Vagina (tissue), 2 donors: Measurements from ENCODE around the gene NUCKS1. TPM values are rescaled to one million over a fixed set of nuclear protein-coding genes. Genes with fewer than 3 reads are reported as not detected.

Source experiments
- DNase-seq, 2 donors: peaks; one replicate each; pipeline ENCODE4 v3.0.0-alpha.2; 2017; ENCODE audit errors: extremely low spot score in 2 of 2
- H3K27ac ChIP-seq: fragments of 200-600 bp; sonication (generic); one replicate; pipeline ENCODE4 v1.5.1; 2019
- H3K27me3 ChIP-seq: fragments of 200-600 bp; sonication (generic); one replicate; pipeline ENCODE4 v1.5.1; 2019
- H3K36me3 ChIP-seq, 2 donors: fragments of 200-600 bp; sonication (generic); one replicate each; pipeline ENCODE4 v1.5.1; 2017 to 2019
- H3K4me1 ChIP-seq: fragments of 200-600 bp; sonication (generic); one replicate; pipeline ENCODE4 v1.5.1; 2019
- H3K4me3 ChIP-seq, 2 donors: fragments of 200-600 bp; sonication (generic); 1 replicate in 1 of 2; 2 replicates in 1 of 2; pipeline ENCODE4 v1.5.1; 2016 to 2019
- H3K9me3 ChIP-seq: fragments of 200-600 bp; sonication (generic); one replicate; pipeline ENCODE4 v1.5.1; 2019
- CTCF ChIP-seq, 3 experiments: fragments of 450-650 bp in 2 of 3; fragments of 200-600 bp in 1 of 3; sonication (generic) in 1 of 3; IDR thresholded peaks; one replicate each; pipeline ENCODE4 v1.5.1; 2017 to 2019; ENCODE audit warnings: antibody characterized with exemption in 3 of 3, mild to moderate bottlenecking in 2 of 3, moderate library complexity in 2 of 3
- POLR2A ChIP-seq, 2 donors: fragments of 450-650 bp; IDR thresholded peaks; one replicate each; pipeline ENCODE4 v1.6.1; 2017; ENCODE audit warnings: antibody characterized with exemption in 2 of 2, mild to moderate bottlenecking in 2 of 2, moderate library complexity in 2 of 2
- POLR2AphosphoS5 ChIP-seq, 2 donors: sonication (generic); formaldehyde crosslinking; IDR thresholded peaks; one replicate each; pipeline ENCODE4 v1.9.0; 2017; ENCODE audit warnings: antibody characterized with exemption in 2 of 2, mild to moderate bottlenecking in 2 of 2, low read depth in 1 of 2; ENCODE audit not compliant: insufficient read depth in 1 of 2
- intact Hi-C: fragments of 100-400 bp; cut with DNase I; formaldehyde crosslinking; loops from one replicate; pipeline ENCODE4 v1.15.1; 2023
- total RNA-seq: library from RNA; depleted of rRNA; stranded (reverse); fragments of >200 nt; gene quantifications from one replicate; pipeline ENCODE4 v1.2.3, GENCODE V29; 2016

NUCKS1 gene
- total RNA-seq, 1 donor from 2014 or later, result 57.2 TPM

DNA sequence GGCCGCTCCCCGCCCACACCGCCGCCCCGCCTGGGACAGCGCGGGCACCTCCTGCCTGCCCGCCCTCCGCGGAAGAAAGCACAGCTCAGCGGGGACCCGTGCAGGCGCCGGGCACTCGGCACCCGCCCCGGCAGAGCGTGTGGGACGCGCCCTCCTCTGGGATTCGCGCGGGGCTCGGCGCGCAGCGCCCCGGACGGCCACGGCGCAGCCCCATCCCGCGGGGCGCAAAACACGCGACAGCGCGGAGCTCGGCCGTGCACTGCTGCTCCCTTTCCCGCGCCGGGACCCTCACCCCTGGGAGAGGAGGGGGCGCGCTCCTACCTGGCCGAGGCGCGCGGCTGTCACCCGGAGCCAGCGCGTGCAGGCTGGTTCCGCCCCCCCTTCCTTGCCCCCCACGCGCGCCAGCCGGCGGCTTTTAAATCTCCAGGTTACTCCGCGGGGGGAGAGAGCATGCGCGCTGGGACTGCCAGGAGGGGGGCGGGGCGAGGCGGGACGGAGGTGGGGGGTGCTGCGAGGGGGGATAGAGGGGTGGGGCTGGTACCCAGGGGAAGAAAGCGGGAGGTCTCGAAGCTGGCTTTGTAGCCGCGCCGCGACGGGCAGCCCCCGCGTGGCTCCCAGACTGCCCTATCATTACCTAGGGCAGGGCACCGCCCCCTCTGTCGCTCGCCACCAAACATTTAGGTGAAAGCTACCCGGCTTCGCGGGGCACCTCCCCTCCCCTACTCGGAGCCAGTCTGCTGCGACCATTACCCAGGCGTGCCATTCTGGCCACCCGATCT is 69.7 kb downstream of the NUCKS1 start, which contains the start of gene SLC45A3:
TSS of gene SLC45A3 (minus strand) at position 437 of the 779 bp plus-strand sequence. CDS start 15,853 bp downstream, outside the sequence.
- no peak for TF ChIP-seq POLR2AphosphoS5 (IDR thresholded peaks at IDR 0.05; ENCODE audit: insufficient read depth in 1 of 2, low read depth in 1 of 2)
- no peak for TF ChIP-seq POLR2A (IDR thresholded peaks at IDR 0.05)
- peaks cover 24% of the 10 kb centered on the region for H3K4me1 ChIP-seq
- H3K9me3 ChIP-seq, result no peaks in the 10 kb centered on the region
- peak within 1 kb of the TSS; percentile 57 to 58 for H3K4me3 ChIP-seq
- no peaks in the 10 kb centered on the region for H3K36me3 ChIP-seq
- H3K27ac ChIP-seq, result peak within 1 kb of the TSS; percentile 50
- no peaks in the 10 kb centered on the region for H3K27me3 ChIP-seq
- intact Hi-C loops, result no loop called here
- DNase-seq, result no peak

- Histone ChIP-seq H3K9me3 (no peaks in the 10 kb centered on the region), H3K27me3 (no peaks in the 10 kb centered on the region), H3K4me1 (peaks cover 24% of the 10 kb centered on the region), H3K4me3 (peak overlapping the region in 1 of 2 donors; percentile 58), H3K27ac (no peak overlapping the region), H3K36me3 (no peaks in the 10 kb centered on the region)
- TF ChIP-seq POLR2A (IDR thresholded peaks at IDR 0.05) (no peak), CTCF (IDR thresholded peaks at IDR 0.05) (no peak), POLR2AphosphoS5 (IDR thresholded peaks at IDR 0.05; ENCODE audit: insufficient read depth in 1 of 2, low read depth in 1 of 2) (no peak)
- DNase-seq, result no peak
- intact Hi-C loops, result no loop called here
Measured at GRCh38 chr1:205678286-205679111, 71.5 kb downstream of the NUCKS1 start.

- Histone ChIP-seq H3K4me1 (peaks cover 24% of the 10 kb centered on the region), H3K27ac (no peak overlapping the region), H3K4me3 (no peak overlapping the region), H3K36me3 (no peaks in the 10 kb centered on the region), H3K9me3 (no peaks in the 10 kb centered on the region), H3K27me3 (no peaks in the 10 kb centered on the region)
- intact Hi-C loops, result no loop called here
- no peak for TF ChIP-seq POLR2A (IDR thresholded peaks at IDR 0.05)
- TF ChIP-seq CTCF (IDR thresholded peaks at IDR 0.05), result no peak
- no peak for TF ChIP-seq POLR2AphosphoS5 (IDR thresholded peaks at IDR 0.05; ENCODE audit: insufficient read depth in 1 of 2, low read depth in 1 of 2)
- DNase-seq, result no peak
Measured at GRCh38 chr1:205677167-205677566, 72.8 kb downstream of the NUCKS1 start.

DNA sequence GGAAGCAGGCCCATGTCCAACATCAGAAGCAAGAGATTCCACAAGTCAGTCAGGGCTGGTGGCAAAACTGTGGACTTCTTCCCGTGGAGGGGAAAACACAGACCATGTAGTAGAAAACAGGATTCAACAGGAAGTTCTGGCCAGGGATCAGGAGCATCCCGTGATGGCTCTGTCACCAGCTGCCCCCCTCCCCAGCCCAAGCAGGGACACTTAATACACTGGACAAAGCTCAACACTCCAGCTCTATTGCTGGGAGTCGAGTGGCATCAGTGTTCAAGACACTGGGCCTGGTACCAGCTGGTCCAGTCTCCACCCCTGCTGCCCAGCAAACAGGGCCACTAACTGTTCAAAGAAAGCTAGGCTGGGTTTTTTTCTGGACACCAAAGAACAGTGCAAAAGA is 73.4 kb downstream of the NUCKS1 start:
- no peaks in the 10 kb centered on the region for H3K36me3 ChIP-seq
- no peak overlapping the region for H3K27ac ChIP-seq
- peaks cover 24% of the 10 kb centered on the region for H3K4me1 ChIP-seq
- H3K27me3 ChIP-seq, result no peaks in the 10 kb centered on the region
- TF ChIP-seq POLR2A (IDR thresholded peaks at IDR 0.05), result no peak
- no peak for TF ChIP-seq POLR2AphosphoS5 (IDR thresholded peaks at IDR 0.05; ENCODE audit: insufficient read depth in 1 of 2, low read depth in 1 of 2)
- no peak for TF ChIP-seq CTCF (IDR thresholded peaks at IDR 0.05)
- no peaks in the 10 kb centered on the region for H3K9me3 ChIP-seq
- intact Hi-C loops, result no loop called here
- DNase-seq, result no peak
- H3K4me3 ChIP-seq, result no peak overlapping the region

DNA sequence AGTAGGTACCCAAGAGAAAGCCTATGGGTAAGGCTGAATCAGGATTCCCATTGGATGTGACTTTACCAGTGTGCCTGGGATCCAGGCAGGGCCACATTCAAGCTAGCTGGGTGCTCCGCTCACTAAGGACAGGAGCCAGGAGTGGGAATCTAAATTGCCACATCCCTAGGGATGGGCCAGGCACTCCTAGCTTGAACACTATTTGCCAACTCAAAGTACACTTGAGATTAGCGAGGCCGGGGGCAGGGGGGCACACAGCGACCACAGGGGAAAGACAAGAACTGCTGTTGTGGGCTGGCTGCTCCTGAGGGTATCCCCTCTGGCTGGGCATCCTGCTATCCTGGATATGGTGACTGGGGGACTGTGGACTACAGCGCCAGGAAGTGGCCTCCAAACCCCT is 74.0 kb downstream of the NUCKS1 start:
- intact Hi-C loops, result no loop called here
- H3K4me1 ChIP-seq, result peaks cover 22% of the 10 kb centered on the region
- H3K36me3 ChIP-seq, result no peaks in the 10 kb centered on the region
- TF ChIP-seq POLR2A (IDR thresholded peaks at IDR 0.05) (no peak), CTCF (IDR thresholded peaks at IDR 0.05) (no peak), POLR2AphosphoS5 (IDR thresholded peaks at IDR 0.05; ENCODE audit: insufficient read depth in 1 of 2, low read depth in 1 of 2) (no peak)
- DNase-seq, result no peak
- no peak overlapping the region for H3K27ac ChIP-seq
- H3K4me3 ChIP-seq, result no peak overlapping the region
- no peaks in the 10 kb centered on the region for H3K27me3 ChIP-seq
- no peaks in the 10 kb centered on the region for H3K9me3 ChIP-seq
